Measurements from ENCODE around the gene ADISSP.

- no peak for TF ChIP-seq GATA2 (IDR thresholded peaks at IDR 0.05; ENCODE audit: low read depth, low read length)
- TF ChIP-seq GATA3 (IDR thresholded peaks at IDR 0.05; ENCODE audit: low read depth, low read length) = no peak
Observed at GRCh38 chr20:3764659-3765058, 2.9 kb downstream of the ADISSP start.

All from SH-SY5Y (cell line).